Epithelial cell of proximal tubule (primary cell): ENCODE data around the gene FAM170B. TPM values are rescaled to one million over a fixed set of nuclear protein-coding genes. Genes with fewer than 3 reads are reported as not detected.

ENCODE experiments used
- DNase-seq: peaks from one replicate; pipeline ENCODE4 v3.0.0-alpha.2; 2011; ENCODE audit warnings: low read depth
- H3K4me3 ChIP-seq: 2 replicates; pipeline ENCODE4 v1.5.1; 2011; ENCODE audit warnings: low read depth, mild to moderate bottlenecking, low read length
- CTCF ChIP-seq: conservative IDR thresholded peaks from 2 replicates; pipeline ENCODE4 v1.5.1; 2012; ENCODE audit warnings: low read depth, mild to moderate bottlenecking, low read length
- total RNA-seq: library from RNA; depleted of rRNA; stranded (reverse); fragments of >200 nt; gene quantifications from 2 replicates; pipeline ENCODE4 v1.2.3, GENCODE V29; 2015

FAM170B gene
- total RNA-seq: not detected in 2 replicates

- no peak within 1 kb of the TSS for H3K4me3 ChIP-seq
- DNase-seq: no peak
- no peak for TF ChIP-seq CTCF
Measured at GRCh38 chr10:49133706-49134248, at the start of gene FAM170B. Gene FAM170B (minus strand): TSS chr10:49134021. CDS start chr10:49133918, 103 bp downstream.

- no peak overlapping the region for H3K4me3 ChIP-seq
- no peak for DNase-seq
- TF ChIP-seq CTCF: no peak
Measured at GRCh38 chr10:49182776-49183175, 49.0 kb upstream of the FAM170B start.

GRCh38 chr10:49180444-49180860 lies 46.6 kb upstream of the FAM170B start:
- H3K4me3 ChIP-seq: no peak overlapping the region
- no peak for TF ChIP-seq CTCF
- DNase-seq: no peak

GRCh38 chr10:49179699-49180443 lies 46.0 kb upstream of the FAM170B start:
- no peak overlapping the region for H3K4me3 ChIP-seq
- no peak for DNase-seq
- no peak for TF ChIP-seq CTCF

GRCh38 chr10:49178489-49179471 lies 45.0 kb upstream of the FAM170B start:
- no peak overlapping the region for H3K4me3 ChIP-seq
- DNase-seq: no peak
- TF ChIP-seq CTCF: no peak

- no peak overlapping the region for H3K4me3 ChIP-seq
- no peak for TF ChIP-seq CTCF
- peak; percentile 63 for DNase-seq
Measured at GRCh38 chr10:49177391-49178355, 43.9 kb upstream of the FAM170B start.
